Sciatic nerve (tissue), 2 donors: ENCODE measurements around the gene DOC2A. TPM values are rescaled to one million over a fixed set of nuclear protein-coding genes. Genes with fewer than 3 reads are reported as not detected.

Source experiments
- ATAC-seq: fragments of 200-7000 bp; cut with Tn5 transposase; one replicate; pipeline ENCODE4 v1.9.1; 2020; ENCODE audit warnings: mild to moderate bottlenecking, moderate library complexity
- DNase-seq: peaks from one replicate; pipeline ENCODE4 v3.0.0-alpha.2; 2020; ENCODE audit warnings: low spot score
- intact Hi-C: fragments of 100-400 bp; cut with DNase I; formaldehyde crosslinking; loops from one replicate; pipeline ENCODE4 v1.14.2; 2022
- total RNA-seq: library from RNA; stranded (reverse); fragmentation: NEBNext Ultra II Directional; extraction: Animal tissue kit (Norgen Biotek cat#: 25700); gene quantifications from one replicate; pipeline ENCODE4 v1.2.1, GENCODE V29; 2021
- donor health status: DM: no; HTN: no; CAD: no.
- donor health status: DM: no; HTN: no; CAD: no.

DOC2A gene
- total RNA-seq, 1 donor from 2014 or later: 0.67 TPM

- no peak for ATAC-seq
- intact Hi-C loops: loop anchor here (10.0 kb wide), 2 partner anchors 84 to 154 kb away; partner anchors contain the start of gene KCTD13
- DNase-seq: no peak
These were observed 1.6 kb downstream of the DOC2A start for GRCh38 chr16:30009085-30009862.

DNA sequence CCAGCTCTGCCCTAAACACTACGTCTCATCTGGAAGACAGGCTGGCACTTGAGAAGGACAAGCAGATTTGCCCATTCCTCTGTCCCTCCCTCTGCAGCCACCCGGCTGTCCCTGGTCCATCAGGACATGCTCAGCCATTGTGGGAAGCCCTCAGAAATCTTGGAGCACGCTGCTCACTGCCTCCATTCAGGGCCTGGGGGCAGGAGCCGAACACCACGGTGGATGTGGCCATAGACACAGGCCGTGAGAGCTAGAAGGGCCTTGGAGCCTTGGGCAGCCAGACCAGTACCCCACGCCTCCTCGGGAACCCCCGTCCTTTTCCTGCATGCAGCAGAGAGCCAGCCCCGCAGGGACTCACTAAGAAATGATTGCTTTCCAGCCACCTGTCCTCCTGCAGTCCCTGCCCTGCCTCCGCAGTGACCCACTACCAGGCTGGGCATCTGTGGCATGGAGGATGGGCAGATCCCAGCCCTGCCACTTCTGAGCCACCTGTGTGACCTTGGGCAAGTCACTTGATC lies 3.4 kb downstream of the DOC2A start:
- DNase-seq: no peak
- no peak for ATAC-seq
- intact Hi-C loops: loop anchor here (10.0 kb wide), 2 partner anchors 83 to 153 kb away; partner anchors contain the start of gene KCTD13

DNA sequence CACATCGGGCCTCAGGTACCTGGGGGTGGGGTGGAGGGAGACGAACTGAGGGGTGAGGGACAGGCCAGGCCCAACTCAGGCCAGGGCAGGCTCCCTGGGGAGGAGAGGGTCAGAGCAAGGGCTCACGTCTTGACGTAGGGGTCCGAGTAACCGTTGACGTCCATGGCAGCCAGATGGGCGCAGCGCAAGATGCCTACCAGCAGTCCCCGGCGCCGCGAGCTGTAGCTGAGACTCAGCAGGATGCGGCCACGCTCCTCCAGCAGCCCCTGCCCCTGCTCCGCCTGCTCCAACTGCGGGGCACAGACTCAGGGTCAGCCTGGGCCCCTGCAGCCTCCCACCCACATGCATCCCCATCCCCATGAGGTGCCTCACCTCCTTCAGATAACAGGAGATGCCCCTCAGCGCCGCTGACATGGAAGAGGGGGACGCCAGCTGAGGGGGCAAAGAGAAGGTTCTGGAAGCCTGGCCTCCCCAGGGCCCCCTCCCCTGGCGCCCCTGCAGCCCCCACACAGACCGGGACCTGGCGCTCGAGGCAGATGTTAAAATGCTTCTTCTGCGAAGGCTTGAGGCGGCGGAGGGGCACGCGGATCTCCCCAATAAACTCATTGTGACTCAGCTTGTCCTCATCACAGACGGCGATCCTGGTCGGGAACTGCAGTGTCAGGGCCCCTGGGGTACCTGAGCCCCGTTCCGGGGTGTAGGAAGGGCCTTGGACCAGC lies 4.0 kb downstream of the DOC2A start:
- no peak for ATAC-seq
- DNase-seq: no peak
- intact Hi-C loops: loop anchor here (10.0 kb wide), 2 partner anchors 82 to 152 kb away; partner anchors contain the start of gene KCTD13

DNA sequence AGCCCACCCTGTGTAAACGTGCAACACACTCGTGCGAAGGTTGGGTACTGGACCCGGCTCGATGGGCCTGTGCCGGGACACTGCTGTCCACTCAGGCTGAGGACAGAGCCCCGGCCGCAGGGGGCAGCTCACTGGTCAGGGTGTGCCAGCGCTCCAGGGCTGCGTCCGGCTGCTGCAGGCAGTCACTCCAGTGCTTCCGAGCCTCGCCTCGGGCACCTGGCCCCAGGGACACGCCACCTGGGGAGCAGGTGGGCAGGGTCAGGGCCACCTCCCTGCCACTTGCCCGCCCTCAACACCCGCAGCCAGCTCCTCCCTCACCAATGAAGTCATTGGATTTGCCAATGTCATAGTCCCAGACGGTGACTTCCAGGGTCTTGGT lies 4.7 kb downstream of the DOC2A start:
- no peak for ATAC-seq
- intact Hi-C loops: loop anchor here (10.0 kb wide), 2 partner anchors 81 to 151 kb away; partner anchors contain the start of gene KCTD13

DNA sequence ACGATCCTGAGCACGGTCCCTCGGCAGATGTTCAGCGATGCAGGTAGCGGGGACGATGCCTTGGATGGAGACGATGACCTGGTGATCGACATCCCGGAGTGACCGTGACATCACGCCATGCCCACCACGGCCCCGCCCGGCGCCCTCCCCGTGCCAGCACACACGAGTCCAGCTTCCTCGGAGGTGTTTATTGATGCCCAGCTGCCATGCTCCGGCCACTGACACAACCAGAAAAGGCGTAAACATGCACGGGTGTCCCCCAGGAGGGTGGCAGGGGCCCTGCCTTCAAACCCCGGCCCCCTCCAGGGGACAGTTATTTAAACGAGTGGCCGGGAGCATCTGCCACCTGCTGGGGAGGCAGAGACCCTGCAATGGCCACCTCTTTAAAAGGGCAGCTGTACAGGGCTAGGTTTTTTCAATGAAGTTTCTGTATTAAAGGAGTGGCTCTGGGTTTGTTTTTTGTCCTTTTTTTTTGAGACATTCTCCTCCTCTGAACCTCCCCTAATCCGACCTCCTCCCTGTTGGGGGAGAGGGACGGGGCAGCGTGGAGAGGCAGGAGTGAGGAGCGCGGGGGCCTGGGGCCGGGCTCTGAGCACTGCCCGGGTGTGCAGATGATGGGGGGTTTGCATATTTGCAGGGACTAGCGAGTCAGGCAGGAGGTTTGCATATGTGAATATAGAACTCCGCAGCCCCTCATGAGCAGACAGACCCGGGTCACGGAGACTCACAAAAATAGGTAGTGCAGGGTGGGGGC lies 5.3 kb downstream of the DOC2A start:
- ATAC-seq (peak; percentile 66), DNase-seq (no peak)
- intact Hi-C loops: loop anchor here (10.0 kb wide), 2 partner anchors 81 to 151 kb away; partner anchors contain the start of gene KCTD13

More for the DNA sequence above, 4.7 kb downstream of the DOC2A start:
- DNase-seq: no peak

DNA sequence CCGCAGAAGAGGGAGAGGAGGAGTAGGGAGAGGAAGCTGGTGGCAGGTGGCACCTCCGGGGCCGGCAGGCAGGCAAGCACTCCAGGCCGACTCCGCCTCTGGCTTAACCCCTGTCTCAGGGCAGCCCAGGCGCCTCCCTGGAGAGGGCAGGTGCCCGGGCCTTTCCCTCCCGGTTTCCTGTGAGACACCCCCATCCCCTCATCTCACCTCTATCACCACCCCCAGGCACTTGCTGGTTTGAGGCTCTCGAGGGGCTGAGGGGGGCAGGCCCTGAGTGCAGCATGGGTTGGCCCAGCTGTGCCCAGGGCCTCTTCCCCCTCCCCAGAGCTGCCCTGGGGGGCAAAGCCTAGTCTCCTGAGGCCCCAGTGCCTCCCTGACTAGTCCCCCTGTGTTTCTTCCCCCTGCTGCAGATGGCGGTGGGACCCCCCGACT lies 6.0 kb downstream of the DOC2A start:
- intact Hi-C loops: loop anchor here (10.0 kb wide), 2 partner anchors 80 to 150 kb away; partner anchors contain the start of gene KCTD13
- ATAC-seq (peak; percentile 4), DNase-seq (no peak)

- ATAC-seq: no peak
- intact Hi-C loops: loop anchor here (10.0 kb wide), 2 partner anchors 80 to 150 kb away; partner anchors contain the start of gene KCTD13
- no peak for DNase-seq
These were observed 6.4 kb downstream of the DOC2A start for GRCh38 chr16:30004424-30004776.

GRCh38 chr16:30003670-30004423 lies 7.0 kb downstream of the DOC2A start:
- no peak for ATAC-seq
- DNase-seq: no peak
- intact Hi-C loops: loop anchor here (10.0 kb wide), 2 partner anchors 79 to 149 kb away; partner anchors contain the start of gene KCTD13

DNA sequence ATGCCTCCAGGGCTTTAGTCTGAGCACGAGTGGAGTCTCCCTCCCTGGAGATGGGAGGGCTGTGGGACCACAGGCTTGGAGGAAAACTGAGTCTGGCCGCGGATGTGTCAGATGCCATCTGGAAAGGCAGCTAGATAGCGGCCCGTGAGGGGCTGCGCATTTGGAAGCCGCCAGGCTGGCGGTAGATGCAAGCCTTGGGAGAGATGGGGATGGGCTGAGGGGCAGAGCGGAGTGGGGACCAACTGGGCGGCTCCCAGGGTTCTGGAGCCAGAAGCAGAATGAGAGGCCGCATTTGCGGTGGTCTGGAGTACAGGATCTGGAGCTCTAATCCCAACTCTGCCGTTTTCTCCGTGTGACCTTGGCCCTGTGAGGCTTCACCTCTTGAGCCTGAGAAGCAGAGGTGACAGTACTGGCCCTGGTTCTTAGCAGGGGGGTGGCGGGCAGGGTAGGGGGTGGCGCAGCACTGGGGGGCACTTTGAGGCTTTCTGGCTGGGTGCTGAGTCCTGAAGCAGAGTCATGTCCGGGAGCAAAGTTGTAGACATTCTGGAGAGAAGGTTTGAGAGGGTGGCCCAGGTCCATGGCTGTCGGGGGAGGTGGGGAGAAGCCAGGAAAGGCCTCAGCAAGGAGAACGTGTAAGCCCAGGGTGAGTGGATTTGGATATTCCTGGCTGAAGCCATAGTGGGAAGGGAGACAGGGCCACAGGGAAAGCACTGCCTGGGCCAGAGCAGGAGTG lies 8.0 kb downstream of the DOC2A start:
- DNase-seq (no peak), ATAC-seq (no peak)
- intact Hi-C loops: loop anchor here (10.0 kb wide), 2 partner anchors 78 to 148 kb away; partner anchors contain the start of gene KCTD13

DNA sequence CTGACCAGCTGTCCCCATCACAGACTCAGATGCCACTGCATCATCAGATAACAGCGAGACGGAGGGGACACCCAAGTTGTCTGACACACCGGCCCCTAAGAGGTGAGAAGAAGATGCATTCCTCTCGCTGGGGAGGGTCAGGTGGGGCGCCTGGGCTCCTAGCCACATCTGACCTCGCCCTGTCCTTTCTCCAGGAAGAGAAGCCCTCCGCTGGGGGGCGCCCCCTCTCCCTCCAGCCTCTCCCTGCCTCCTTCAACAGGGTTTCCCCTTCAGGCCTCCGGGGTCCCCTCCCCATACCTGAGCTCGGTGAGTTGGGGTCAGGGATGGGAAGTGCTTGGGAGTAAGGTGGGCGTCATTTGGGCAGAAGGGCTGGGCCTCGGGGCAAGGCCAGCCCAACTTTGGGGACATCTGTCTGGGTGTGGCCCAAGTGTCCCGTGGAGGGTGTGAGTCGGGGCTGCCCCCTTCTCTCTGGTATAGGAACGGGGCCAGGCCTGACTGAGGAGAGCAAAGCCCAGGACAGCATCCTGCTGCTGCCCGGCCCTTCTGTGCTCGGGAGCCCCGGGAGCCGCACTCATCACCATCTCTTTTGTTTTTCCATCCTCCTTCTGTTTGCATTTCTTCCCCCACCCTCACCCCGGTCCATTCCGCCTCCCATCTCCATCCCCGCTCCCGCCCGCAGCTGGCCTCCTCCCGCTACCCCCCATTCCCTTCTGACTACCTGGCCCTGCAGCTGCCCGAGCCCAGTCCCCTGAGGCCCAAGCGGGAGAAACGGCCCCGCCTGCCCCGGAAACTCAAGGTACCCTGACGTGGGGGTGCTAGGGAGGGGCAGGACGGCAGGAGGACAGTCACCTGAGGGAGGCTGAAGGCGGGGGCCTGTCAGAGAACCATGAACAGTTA lies 9.8 kb downstream of the DOC2A start:
- ATAC-seq: no peak

DNA sequence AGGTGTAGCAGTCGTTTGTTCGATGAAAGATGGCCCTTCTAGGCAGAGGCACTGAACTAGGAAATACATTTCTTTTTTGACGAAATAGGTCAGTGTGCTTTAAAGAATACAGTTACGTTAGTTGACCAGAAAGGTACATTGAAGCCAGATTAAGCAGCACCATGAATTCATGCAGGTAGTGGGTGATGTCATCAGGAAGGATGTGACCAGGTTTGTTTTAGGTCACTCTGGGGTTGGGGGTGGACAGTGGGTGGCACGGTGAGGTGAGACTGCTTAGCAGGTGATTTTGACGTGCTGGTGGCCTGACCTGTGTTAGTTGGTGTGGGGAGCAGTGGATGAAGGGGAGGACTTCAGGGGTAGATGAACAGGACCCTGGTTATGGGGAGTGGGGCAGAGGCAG lies 11.2 kb downstream of the DOC2A start:
- intact Hi-C loops: loop anchor here (10.0 kb wide), 2 partner anchors 75 to 145 kb away; partner anchors contain the start of gene KCTD13
- ATAC-seq (no peak), DNase-seq (no peak)

More for the DNA sequence above, 9.8 kb downstream of the DOC2A start:
- DNase-seq: no peak
- intact Hi-C loops: loop anchor here (10.0 kb wide), 2 partner anchors 76 to 146 kb away; partner anchors contain the start of gene KCTD13

GRCh38 chr16:29996766-29997250 lies 14.0 kb downstream of the DOC2A start:
- intact Hi-C loops: no loop called here
- DNase-seq (no peak), ATAC-seq (no peak)

DNA sequence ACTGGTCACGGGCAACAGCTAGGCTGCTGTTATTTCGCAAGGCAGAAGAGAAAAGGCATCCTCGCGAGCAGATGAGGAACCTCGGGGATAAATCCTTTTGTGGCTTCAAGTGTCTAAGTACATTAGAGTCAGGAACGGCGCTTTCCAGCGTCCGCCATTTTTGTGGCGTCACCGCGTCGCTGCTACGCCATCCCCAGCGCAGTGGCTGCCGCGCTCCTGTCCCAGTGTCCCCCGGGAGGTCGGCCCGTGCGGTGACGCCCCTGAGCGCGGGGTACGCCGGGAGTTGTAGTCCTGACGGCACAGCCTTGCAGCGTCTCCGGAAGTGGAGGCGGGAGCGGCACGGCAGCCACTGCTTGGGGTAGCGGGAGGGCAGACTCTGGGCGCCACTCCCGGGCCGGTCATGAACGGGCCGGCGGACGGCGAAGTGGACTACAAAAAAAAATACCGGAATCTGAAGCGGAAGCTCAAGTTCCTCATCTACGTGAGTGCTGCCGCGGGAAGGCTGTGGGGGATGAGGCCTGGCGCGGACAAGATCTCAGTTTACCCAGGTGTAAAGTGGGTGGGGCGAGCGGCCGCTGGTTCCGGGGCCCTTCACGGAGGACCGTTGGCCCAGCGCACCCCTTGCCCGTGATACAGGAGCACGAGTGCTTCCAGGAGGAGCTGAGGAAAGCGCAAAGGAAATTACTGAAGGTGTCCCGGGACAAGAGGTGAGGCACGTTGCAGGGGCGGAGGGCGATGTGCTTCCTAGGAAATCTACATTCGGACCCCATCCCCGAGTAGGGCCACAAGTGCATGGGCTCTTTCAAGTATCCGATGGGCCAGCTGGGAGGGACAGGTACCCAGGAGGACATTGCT lies 14.7 kb downstream of the DOC2A start, which contains the start of gene INO80E:
INO80E (plus strand) TSS at position 331 of the 855 bp plus-strand sequence; CDS start at position 401, 70 bp downstream.
- DNase-seq: peak; percentile 99
- peak; percentile 99 for ATAC-seq
- intact Hi-C loops: no loop called here

- intact Hi-C loops: no loop called here
- ATAC-seq (peak; percentile 88), DNase-seq (peak; percentile 94)
These were observed 15.4 kb downstream of the DOC2A start, which contains the start of gene HIRIP3 for GRCh38 chr16:29995324-29995910. TSS of gene HIRIP3 (minus strand) at chr16:29995617. CDS start at chr16:29995605, 12 bp downstream.
